Bronchial epithelial cell (primary cell): Measurements from ENCODE around the gene GPR137. TPM values are rescaled to one million over a fixed set of nuclear protein-coding genes. Genes with fewer than 3 reads are reported as not detected.

Experiments used
- DNase-seq: peaks from one replicate; pipeline ENCODE4 v3.0.0-alpha.2; 2010; ENCODE audit warnings: low read depth
- FAIRE-seq: peaks from 2 replicates; lab custom pipeline; 2011; peaks lifted over from hg19 to GRCh38; lab: Jason Lieb, UNC
- H3K27me3 ChIP-seq: 2 replicates; pipeline ENCODE4 v1.5.1; 2011; ENCODE audit warnings: low read length; ENCODE audit not compliant: control insufficient read depth, insufficient read depth
- H3K36me3 ChIP-seq: 2 replicates; pipeline ENCODE4 v1.5.1; 2011; ENCODE audit warnings: low read length; ENCODE audit not compliant: control insufficient read depth, insufficient read depth
- H3K4me3 ChIP-seq: 2 replicates; pipeline ENCODE4 v1.5.1; 2011; ENCODE audit warnings: mild to moderate bottlenecking, low read depth, low read length, control low read depth
- total RNA-seq: library from RNA; depleted of rRNA; stranded (reverse); fragments of >200 nt; gene quantifications from 2 replicates; pipeline ENCODE4 v1.2.1, GENCODE V29; 2014
- TF ChIP-seq, protein P1 (sequence below): IDR thresholded peaks from 2 replicates; pipeline ENCODE4 v1.5.1; 2011; ENCODE audit warnings: mild to moderate bottlenecking, moderate library complexity, low read length, control low read depth, inconsistent platforms; ENCODE audit not compliant: insufficient read depth, severe bottlenecking

The GPR137 gene
- total RNA-seq, 1 donor from 2014 or later = 2.9 TPM

DNA sequence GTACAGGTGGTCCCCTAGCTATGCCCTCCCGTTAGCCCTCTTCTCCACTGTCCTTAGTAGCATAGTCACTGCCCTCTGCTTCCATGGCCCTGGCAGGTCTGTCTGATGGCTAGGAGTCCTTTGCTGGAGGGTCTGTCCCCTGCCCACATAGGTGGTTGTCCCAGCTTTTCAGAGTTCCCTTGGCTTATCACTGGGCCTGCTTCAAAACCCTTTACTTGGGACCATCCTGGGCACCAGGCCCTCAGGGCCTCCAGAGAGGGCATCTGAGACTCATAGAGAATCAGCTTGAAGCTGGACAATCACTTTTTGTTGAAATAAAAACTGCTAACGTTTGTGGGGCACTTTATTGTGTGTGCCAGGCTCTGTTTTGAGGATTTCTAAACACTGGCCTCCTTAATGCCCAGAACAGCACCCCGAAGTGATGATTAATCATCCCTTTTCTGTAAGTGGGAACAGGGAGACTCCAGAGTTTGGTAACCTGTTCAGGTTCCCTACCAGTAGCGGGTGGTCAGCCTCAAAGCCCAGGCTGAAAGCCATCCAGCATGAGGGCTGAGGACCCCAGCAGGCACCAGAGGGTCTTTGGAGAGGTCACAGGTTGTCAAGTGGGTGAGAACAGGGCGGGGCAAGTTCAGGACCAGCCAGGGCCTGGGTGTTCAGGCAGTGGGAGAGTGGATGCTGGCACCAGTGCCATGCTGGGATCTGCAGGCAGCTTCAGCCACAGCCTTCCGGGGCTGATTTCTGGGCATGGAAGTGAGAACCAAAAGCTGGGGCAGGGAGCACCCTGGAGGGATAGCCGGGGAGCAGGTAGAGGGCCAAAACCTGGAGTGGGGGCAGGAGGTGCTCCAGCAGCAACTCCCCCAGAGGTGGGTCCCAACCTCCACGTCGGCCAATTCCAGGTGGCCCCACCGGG lies 5.0 kb downstream of the GPR137 start:
- no peak for FAIRE-seq
- peaks cover 16% of the 10 kb centered on the region for H3K27me3 ChIP-seq
- no peaks in the 10 kb centered on the region for H3K36me3 ChIP-seq
- TF ChIP-seq, protein P1, sequence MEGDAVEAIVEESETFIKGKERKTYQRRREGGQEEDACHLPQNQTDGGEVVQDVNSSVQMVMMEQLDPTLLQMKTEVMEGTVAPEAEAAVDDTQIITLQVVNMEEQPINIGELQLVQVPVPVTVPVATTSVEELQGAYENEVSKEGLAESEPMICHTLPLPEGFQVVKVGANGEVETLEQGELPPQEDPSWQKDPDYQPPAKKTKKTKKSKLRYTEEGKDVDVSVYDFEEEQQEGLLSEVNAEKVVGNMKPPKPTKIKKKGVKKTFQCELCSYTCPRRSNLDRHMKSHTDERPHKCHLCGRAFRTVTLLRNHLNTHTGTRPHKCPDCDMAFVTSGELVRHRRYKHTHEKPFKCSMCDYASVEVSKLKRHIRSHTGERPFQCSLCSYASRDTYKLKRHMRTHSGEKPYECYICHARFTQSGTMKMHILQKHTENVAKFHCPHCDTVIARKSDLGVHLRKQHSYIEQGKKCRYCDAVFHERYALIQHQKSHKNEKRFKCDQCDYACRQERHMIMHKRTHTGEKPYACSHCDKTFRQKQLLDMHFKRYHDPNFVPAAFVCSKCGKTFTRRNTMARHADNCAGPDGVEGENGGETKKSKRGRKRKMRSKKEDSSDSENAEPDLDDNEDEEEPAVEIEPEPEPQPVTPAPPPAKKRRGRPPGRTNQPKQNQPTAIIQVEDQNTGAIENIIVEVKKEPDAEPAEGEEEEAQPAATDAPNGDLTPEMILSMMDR = no peak
- no peak for DNase-seq
- no peak overlapping the region for H3K4me3 ChIP-seq

DNA sequence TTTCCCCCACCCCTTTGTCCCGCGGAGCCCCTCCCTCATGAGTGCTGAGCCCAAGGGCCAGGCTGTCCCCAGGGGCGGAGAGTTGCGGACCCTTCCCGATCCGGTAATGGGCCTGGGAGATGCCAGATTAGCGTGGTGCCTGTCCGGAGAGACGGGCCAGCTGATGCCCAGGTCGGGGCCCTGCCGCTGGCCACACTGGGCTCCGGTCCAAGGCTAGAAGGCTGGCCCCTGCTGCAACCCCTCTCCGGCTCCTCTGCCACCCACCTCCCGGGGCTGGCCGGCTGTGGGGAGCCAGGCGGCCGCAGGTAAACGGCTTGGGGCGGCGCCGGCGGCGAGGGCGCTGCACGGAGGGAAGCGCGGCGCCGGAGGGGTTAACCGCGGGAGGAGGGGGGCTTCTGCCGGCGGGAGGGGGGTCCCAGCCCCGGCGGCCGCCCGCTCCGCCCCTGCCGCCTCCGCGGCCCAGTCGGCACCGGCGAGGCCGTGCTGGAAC lies 5.7 kb downstream of the GPR137 start, which contains the start of gene KCNK4:
KCNK4 (plus strand) TSS at position 41 of the 490 bp plus-strand sequence. CDS start 1,717 bp downstream, outside the sequence.
- TF ChIP-seq, protein P1 = no peak
- no peak for FAIRE-seq
- no peak for DNase-seq
- Histone ChIP-seq H3K36me3 (no peaks in the 10 kb centered on the region), H3K4me3 (peak within 1 kb of the TSS; percentile 18), H3K27me3 (peaks cover 16% of the 10 kb centered on the region)

DNA sequence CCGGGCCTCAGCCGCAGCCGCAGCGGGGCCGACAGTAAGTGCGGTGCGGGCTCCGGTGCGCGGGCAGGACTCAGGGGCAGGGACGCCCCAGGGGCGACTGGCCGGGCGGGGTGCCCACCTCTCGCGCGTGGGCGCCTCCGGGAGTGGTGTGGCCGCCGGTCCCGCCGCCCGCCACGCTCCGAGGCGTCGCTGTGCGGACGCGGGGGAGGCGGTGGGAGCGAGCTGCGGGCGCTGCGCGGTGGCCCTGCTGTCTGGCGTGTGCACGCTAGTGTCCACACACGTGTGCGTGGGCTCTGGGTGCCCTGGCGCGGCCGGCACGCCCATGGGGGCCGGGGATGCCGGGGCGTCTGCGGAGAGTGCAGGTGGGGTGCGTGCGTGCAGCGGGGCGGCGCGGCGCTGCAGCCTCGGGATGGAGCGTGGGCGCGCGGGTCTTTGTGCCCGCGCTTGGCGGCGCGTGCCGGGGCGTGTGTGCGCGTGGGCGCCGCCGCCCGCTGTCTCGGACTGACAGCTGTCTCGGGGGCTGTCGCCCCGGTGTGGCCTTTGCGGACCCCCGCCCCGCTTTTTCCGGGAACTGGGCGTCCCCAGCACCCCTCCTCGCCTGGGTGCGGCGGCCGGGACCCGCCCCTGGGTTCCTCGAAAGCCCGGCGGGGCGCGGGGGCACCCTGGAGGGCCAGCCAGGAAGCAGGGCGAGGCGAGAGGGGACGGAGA lies 6.3 kb downstream of the GPR137 start:
- peaks cover 20% of the 10 kb centered on the region for H3K27me3 ChIP-seq
- TF ChIP-seq, protein P1 = no peak
- FAIRE-seq = no peak
- peak overlapping the region; percentile 18 for H3K4me3 ChIP-seq
- H3K36me3 ChIP-seq = no peaks in the 10 kb centered on the region
- no peak for DNase-seq

DNA sequence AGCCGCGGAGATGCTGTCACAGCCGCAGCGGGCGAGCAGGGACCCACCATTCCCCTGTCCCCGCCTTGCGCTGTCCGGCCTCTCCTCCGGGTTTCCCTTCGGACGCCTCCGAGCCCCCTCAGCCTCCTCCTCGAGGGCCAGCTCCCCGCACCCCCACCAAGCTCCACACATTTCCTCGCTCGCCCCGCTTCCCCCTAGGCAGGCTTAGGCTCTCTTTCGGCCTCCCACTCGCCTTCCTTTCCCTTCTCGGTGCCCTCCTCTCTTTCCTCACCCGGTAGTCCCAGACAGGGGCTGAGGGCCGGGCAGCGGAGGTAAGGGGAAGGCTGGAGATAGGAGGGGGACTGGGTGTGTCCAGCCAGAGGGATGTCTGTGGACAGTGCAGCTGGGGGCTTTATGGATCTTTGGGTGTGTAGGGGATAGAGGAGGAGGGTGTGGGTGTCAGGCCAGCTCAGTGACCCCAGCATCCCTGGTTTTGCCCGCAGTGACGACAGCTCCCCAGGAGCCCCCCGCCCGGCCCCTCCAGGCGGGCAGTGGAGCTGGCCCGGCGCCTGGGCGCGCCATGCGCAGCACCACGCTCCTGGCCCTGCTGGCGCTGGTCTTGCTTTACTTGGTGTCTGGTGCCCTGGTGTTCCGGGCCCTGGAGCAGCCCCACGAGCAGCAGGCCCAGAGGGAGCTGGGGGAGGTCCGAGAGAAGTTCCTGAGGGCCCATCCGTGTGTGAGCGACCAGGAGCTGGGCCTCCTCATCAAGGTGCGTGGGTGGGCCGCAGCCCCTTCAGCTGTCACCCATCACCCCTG lies 7.0 kb downstream of the GPR137 start:
- no peak for FAIRE-seq
- TF ChIP-seq, protein P1 = no peak
- Histone ChIP-seq H3K4me3 (peak overlapping the region; percentile 18), H3K36me3 (no peaks in the 10 kb centered on the region), H3K27me3 (peaks cover 26% of the 10 kb centered on the region)
- no peak for DNase-seq

DNA sequence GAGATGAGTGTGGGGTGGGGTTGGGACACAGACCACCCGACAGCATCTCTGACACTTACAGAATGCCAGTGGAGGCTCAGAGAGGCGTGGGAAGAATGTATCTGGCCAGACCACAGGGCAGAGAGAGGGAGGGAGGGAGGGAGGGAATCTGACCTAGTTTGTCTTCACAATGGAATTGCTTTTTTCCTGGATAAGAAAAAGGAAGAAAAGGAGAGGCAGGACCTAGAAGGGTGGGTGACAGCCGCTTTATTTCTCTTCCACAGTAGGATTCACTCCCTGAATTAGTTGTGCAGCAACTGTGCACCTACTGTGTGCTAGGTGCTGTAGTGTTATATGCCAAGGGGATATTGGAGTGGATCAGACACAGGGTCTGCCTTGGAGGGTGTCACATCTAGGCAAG lies 9.1 kb downstream of the GPR137 start:
- TF ChIP-seq, protein P1 = no peak
- FAIRE-seq (no peak), DNase-seq (no peak)
- Histone ChIP-seq H3K4me3 (no peak overlapping the region), H3K36me3 (no peaks in the 10 kb centered on the region), H3K27me3 (peaks cover 40% of the 10 kb centered on the region)
